Measurements from ENCODE around the gene PAAF1. TPM values are rescaled to one million over a fixed set of nuclear protein-coding genes. Genes with fewer than 3 reads are reported as not detected.

PAAF1 gene
- total and polyA plus RNA-seq, 2 of the 13 experiments (the other 11 are each of a cell fraction or from before 2014, with no cell fraction given), result 13.5 to 28.8 TPM

DNA sequence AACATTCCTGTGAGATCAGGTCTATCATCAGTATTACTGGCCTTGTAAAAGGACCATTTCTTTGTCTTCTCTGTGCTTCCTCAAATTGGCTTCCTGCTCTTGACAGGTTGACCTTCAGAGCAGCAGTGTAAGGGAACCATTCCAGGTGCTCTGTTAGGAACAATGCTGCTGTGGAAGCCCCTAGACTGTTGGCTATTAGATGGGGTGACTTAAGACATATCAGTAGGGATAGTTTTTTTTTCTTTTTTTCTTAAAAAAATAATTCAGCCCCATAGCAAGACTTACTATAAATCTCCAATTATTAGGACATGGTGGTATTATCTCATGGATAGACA is 37.7 kb upstream of the PAAF1 start:
- Histone ChIP-seq H3K36me3 (replicated peaks in 1 of 2; ENCODE audit: control insufficient read depth in 1 of 2, insufficient read depth in 2 of 2, low read length in 2 of 2) (peaks cover 2 to 33% of the 10 kb centered on the region in 2 experiments; a peak in 4 of 5 replicates), H2AFZ (ENCODE audit: low read length) (no peak overlapping the region), H3K27me3 (ENCODE audit: control insufficient read depth in 1 of 2, insufficient read depth in 2 of 2, low read length in 2 of 2) (no peaks in the 10 kb centered on the region), H3K4me2 (ENCODE audit: low read depth, low read length) (no peak overlapping the region), H3K79me2 (ENCODE audit: insufficient read depth, low read length) (no peaks in the 10 kb centered on the region), H3K4me3 (replicated peaks in 1 of 3; ENCODE audit: insufficient read depth in 1 of 3, low read depth in 2 of 3, low read length in 3 of 3) (no peak overlapping the region), H3K9ac (ENCODE audit: insufficient read depth, low read depth, low read length) (no peak overlapping the region), H3K9me3 (ENCODE audit: low read length) (no peaks in the 10 kb centered on the region), H4K20me1 (ENCODE audit: insufficient read depth, low read length) (no peaks in the 10 kb centered on the region), H3K27ac (ENCODE audit: extremely low read length, insufficient read depth, low read length) (no peak overlapping the region), H3K4me1 (ENCODE audit: insufficient read depth, low read length) (no peaks in the 10 kb centered on the region)
- DNase-seq (ENCODE audit: low spot score) (no peak), FAIRE-seq (no peak), ATAC-seq (no peak)
- BruUV-seq (replicated peaks), result no TSS peak
- POLR2A ChIA-PET, result no interaction called here
- intact Hi-C loops (cut with micrococcal nuclease; ENCODE audit: unreplicated experiment) (no loop called here), in situ Hi-C loops (cut with HindIII; ENCODE audit: extremely low pct_ligation_motif_present, low pct_unique_long_range_greater_than_20kb) (no loop called here)
- CTCF ChIA-PET (ENCODE audit: low intra/inter-chr PET ratio, low total read pairs), result no interaction called here
- TF ChIP-seq ZEB1 (IDR thresholded peaks at IDR 0.05; ENCODE audit: insufficient replicate concordance, low read depth), result no peak
- TF ChIP-seq TBX3 (IDR thresholded peaks at IDR 0.05; ENCODE audit: borderline replicate concordance), result no peak
- TF ChIP-seq, protein P1, sequence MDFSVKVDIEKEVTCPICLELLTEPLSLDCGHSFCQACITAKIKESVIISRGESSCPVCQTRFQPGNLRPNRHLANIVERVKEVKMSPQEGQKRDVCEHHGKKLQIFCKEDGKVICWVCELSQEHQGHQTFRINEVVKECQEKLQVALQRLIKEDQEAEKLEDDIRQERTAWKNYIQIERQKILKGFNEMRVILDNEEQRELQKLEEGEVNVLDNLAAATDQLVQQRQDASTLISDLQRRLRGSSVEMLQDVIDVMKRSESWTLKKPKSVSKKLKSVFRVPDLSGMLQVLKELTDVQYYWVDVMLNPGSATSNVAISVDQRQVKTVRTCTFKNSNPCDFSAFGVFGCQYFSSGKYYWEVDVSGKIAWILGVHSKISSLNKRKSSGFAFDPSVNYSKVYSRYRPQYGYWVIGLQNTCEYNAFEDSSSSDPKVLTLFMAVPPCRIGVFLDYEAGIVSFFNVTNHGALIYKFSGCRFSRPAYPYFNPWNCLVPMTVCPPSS (IDR thresholded peaks at IDR 0.05), result no peak
- TF ChIP-seq, protein P2, sequence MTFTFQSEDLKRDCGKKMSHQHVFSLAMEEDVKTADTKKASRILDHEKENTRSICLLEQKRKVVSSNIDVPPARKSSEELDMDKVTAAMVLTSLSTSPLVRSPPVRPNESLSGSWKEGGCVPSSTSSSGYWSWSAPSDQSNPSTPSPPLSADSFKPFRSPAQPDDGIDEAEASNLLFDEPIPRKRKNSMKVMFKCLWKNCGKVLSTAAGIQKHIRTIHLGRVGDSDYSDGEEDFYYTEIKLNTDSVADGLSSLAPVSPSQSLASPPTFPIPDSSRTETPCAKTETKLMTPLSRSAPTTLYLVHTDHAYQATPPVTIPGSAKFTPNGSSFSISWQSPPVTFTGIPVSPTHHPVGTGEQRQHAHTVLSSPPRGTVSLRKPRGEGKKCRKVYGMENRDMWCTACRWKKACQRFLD (CRISPR knock-in tag; IDR thresholded peaks at IDR 0.05; ENCODE audit: borderline replicate concordance), result no peak
- TF ChIP-seq, protein P3, sequence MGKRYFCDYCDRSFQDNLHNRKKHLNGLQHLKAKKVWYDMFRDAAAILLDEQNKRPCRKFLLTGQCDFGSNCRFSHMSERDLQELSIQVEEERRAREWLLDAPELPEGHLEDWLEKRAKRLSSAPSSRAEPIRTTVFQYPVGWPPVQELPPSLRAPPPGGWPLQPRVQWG (CRISPR knock-in tag; IDR thresholded peaks at IDR 0.05; ENCODE audit: borderline replicate concordance, low read depth), result no peak
- TF ChIP-seq HDAC2 (CRISPR knock-in tag; IDR thresholded peaks at IDR 0.05), result no peak
- no peak for TF ChIP-seq MAFK (conservative IDR thresholded peaks at IDR 0.05 in 1 of 2, IDR thresholded peaks at IDR 0.05 in 1 of 2; ENCODE audit: low read length in 2 of 2)
- TF ChIP-seq, protein P4, sequence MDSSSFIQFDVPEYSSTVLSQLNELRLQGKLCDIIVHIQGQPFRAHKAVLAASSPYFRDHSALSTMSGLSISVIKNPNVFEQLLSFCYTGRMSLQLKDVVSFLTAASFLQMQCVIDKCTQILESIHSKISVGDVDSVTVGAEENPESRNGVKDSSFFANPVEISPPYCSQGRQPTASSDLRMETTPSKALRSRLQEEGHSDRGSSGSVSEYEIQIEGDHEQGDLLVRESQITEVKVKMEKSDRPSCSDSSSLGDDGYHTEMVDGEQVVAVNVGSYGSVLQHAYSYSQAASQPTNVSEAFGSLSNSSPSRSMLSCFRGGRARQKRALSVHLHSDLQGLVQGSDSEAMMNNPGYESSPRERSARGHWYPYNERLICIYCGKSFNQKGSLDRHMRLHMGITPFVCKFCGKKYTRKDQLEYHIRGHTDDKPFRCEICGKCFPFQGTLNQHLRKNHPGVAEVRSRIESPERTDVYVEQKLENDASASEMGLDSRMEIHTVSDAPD (CRISPR knock-in tag; IDR thresholded peaks at IDR 0.05), result no peak
- TF ChIP-seq, protein P5, sequence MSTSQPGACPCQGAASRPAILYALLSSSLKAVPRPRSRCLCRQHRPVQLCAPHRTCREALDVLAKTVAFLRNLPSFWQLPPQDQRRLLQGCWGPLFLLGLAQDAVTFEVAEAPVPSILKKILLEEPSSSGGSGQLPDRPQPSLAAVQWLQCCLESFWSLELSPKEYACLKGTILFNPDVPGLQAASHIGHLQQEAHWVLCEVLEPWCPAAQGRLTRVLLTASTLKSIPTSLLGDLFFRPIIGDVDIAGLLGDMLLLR (CRISPR knock-in tag; IDR thresholded peaks at IDR 0.05), result no peak
- TF ChIP-seq, protein P6, sequence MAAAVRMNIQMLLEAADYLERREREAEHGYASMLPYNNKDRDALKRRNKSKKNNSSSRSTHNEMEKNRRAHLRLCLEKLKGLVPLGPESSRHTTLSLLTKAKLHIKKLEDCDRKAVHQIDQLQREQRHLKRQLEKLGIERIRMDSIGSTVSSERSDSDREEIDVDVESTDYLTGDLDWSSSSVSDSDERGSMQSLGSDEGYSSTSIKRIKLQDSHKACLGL (CRISPR knock-in tag; IDR thresholded peaks at IDR 0.05), result no peak
- no peak for TF ChIP-seq ZNF101 (CRISPR knock-in tag; IDR thresholded peaks at IDR 0.05; ENCODE audit: borderline replicate concordance, low read depth)
- no peak for TF ChIP-seq HDAC1 (CRISPR knock-in tag; IDR thresholded peaks at IDR 0.05)
- TF ChIP-seq, protein P7, sequence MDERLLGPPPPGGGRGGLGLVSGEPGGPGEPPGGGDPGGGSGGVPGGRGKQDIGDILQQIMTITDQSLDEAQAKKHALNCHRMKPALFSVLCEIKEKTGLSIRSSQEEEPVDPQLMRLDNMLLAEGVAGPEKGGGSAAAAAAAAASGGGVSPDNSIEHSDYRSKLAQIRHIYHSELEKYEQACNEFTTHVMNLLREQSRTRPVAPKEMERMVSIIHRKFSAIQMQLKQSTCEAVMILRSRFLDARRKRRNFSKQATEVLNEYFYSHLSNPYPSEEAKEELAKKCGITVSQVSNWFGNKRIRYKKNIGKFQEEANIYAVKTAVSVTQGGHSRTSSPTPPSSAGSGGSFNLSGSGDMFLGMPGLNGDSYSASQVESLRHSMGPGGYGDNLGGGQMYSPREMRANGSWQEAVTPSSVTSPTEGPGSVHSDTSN (CRISPR knock-in tag; IDR thresholded peaks at IDR 0.05), result no peak
- TF ChIP-seq ARNTL (CRISPR knock-in tag; IDR thresholded peaks at IDR 0.05), result no peak
- TF ChIP-seq HNRNPH1 (optimal IDR thresholded peaks at IDR 0.05; ENCODE audit: low read depth, low read length), result no peak
